RWPE1 (cell line): ENCODE data around the gene MYBPC1.
A peak's percentile ranks its signal among the peaks of the same experiment; 100 is the strongest.

Source experiments
- CTCF ChIA-PET: fragments of 350-600 bp; sonication (Branson Sonifier 250); formaldehyde crosslinking; extraction: SDS; loops from one replicate; lab custom pipeline; 2021; lab: Yijun Ruan, JAX
- POLR2A ChIA-PET: fragments of 400-600 bp; formaldehyde crosslinking; extraction: SDS; loops from one replicate; lab custom pipeline; 2020; ENCODE audit warnings: antibody characterized with exemption; ENCODE audit not compliant: low non-redundant PET; lab: Yijun Ruan, JAX
- DNase-seq: peaks from one replicate; pipeline ENCODE4 v3.0.0; 2012; ENCODE audit warnings: low spot score
- H3K27ac ChIP-seq: fragments of 450-650 bp; 2 replicates; pipeline ENCODE4 v1.5.1; 2017
- CTCF ChIP-seq: fragments of 450-650 bp; conservative IDR thresholded peaks from 2 replicates; pipeline ENCODE4 v1.5.1; 2017; ENCODE audit warnings: low read depth, mild to moderate bottlenecking

The MYBPC1 gene

GRCh38 chr12:101697930-101698799 is 103.4 kb downstream of the MYBPC1 start:
- ChIA-PET POLR2A (no interaction called here), CTCF (no interaction called here)
- DNase-seq, result peak; percentile 41
- no peak for TF ChIP-seq CTCF
- H3K27ac ChIP-seq, result peak overlapping the region; percentile 77

GRCh38 chr12:101698800-101699347 is 104.1 kb downstream of the MYBPC1 start:
- ChIA-PET CTCF (no interaction called here), POLR2A (interaction anchor here (0.6 kb wide), 1 partner anchor 227 kb away, joined by 4 read pairs; no protein-coding TSS in a partner anchor)
- no peak overlapping the region for H3K27ac ChIP-seq
- peak; percentile 12 for DNase-seq
- TF ChIP-seq CTCF, result no peak

- POLR2A ChIA-PET, result no interaction called here
- CTCF ChIA-PET, result no interaction called here
- no peak for DNase-seq
- no peak overlapping the region for H3K27ac ChIP-seq
- TF ChIP-seq CTCF, result no peak
These were observed 105.6 kb downstream of the MYBPC1 start for GRCh38 chr12:101700299-101700820.

- CTCF ChIA-PET, result no interaction called here
- DNase-seq, result no peak
- POLR2A ChIA-PET, result no interaction called here
- H3K27ac ChIP-seq, result no peak overlapping the region
- TF ChIP-seq CTCF, result no peak
These were observed 108.7 kb downstream of the MYBPC1 start for GRCh38 chr12:101703487-101703886.

GRCh38 chr12:101706403-101706802 is 111.6 kb downstream of the MYBPC1 start:
- H3K27ac ChIP-seq, result no peak overlapping the region
- no peak for DNase-seq
- POLR2A ChIA-PET, result no interaction called here
- CTCF ChIA-PET, result no interaction called here
- TF ChIP-seq CTCF, result no peak

GRCh38 chr12:101707131-101707782 is 112.5 kb downstream of the MYBPC1 start:
- H3K27ac ChIP-seq, result no peak overlapping the region

More at GRCh38 chr12:101707131-101707782, 112.5 kb downstream of the MYBPC1 start:
- ChIA-PET POLR2A (no interaction called here), CTCF (interaction anchor here (0.6 kb wide), 1 partner anchor 123 kb away, joined by 4 read pairs; no protein-coding TSS in a partner anchor)
- TF ChIP-seq CTCF, result no peak
- no peak for DNase-seq
